Common myeloid progenitor, CD34-positive (primary cell): ENCODE data around the gene ZNF669.

Experiments used
- CTCF ChIA-PET: fragments of 350-600 bp; sonication (Branson Sonifier 250); formaldehyde crosslinking; loops from one replicate; lab custom pipeline; 2021; ENCODE audit warnings: antibody characterized with exemption; lab: Charles Lee
- POLR2A ChIA-PET: fragments of 350-600 bp; sonication (Branson Sonifier 250); formaldehyde crosslinking; loops from one replicate; lab custom pipeline; 2021; ENCODE audit warnings: antibody characterized with exemption; lab: Charles Lee
- DNase-seq, 3 donors: peaks; one replicate each; pipeline versions ENCODE4 v3.0.0 to v3.0.0-alpha.2; 2013
- H3K27ac ChIP-seq, 2 experiments: 1 replicate in 1 of 2; 2 replicates in 1 of 2; pipeline ENCODE4 v1.7.0; 2013; ENCODE audit warnings: inconsistent platforms in 2 of 2, low read length in 2 of 2, mild to moderate bottlenecking in 2 of 2, low read depth in 1 of 2, moderate library complexity in 1 of 2; ENCODE audit not compliant: severe bottlenecking in 2 of 2, insufficient read depth in 1 of 2, poor library complexity in 1 of 2
- H3K27me3 ChIP-seq, 5 experiments: replicated peaks in 2 of 5; 1 replicate in 3 of 5; 2 replicates in 2 of 5; pipeline versions ENCODE4 v1.6.1 to v1.7.0; 2013; ENCODE audit warnings: low read length in 4 of 5, mild to moderate bottlenecking in 2 of 5, moderate library complexity in 2 of 5, inconsistent platforms in 1 of 5; ENCODE audit not compliant: insufficient read depth in 5 of 5, control insufficient read depth in 4 of 5
- H3K36me3 ChIP-seq, 4 experiments: 1 replicate in 2 of 4; 2 replicates in 2 of 4; pipeline versions ENCODE4 v1.6.1 to v1.7.0; 2013; ENCODE audit warnings: low read length in 3 of 4, control low read depth in 1 of 4, mild to moderate bottlenecking in 1 of 4; ENCODE audit not compliant: control insufficient read depth in 4 of 4, insufficient read depth in 4 of 4
- H3K4me1 ChIP-seq, 4 experiments: 1 replicate in 3 of 4; 2 replicates in 1 of 4; pipeline versions ENCODE4 v1.6.1 to v1.7.1; 2013; ENCODE audit warnings: low read length in 3 of 4, mild to moderate bottlenecking in 3 of 4, control low read depth in 1 of 4, inconsistent platforms in 1 of 4, moderate library complexity in 1 of 4; ENCODE audit not compliant: control insufficient read depth in 4 of 4, insufficient read depth in 4 of 4; ENCODE audit errors: control extremely low read depth in 1 of 4
- H3K4me3 ChIP-seq, 7 experiments: 1 replicate in 4 of 7; 2 replicates in 3 of 7; pipeline versions ENCODE4 v1.5.1 to v1.7.0; 2013; ENCODE audit warnings: mild to moderate bottlenecking in 7 of 7, low read length in 6 of 7, moderate library complexity in 6 of 7, inconsistent platforms in 2 of 7, low read depth in 2 of 7, control low read depth in 1 of 7; ENCODE audit not compliant: insufficient read depth in 4 of 7, control insufficient read depth in 1 of 7; ENCODE audit errors: extremely low read depth in 1 of 7
- H3K9me3 ChIP-seq, 5 experiments: 1 replicate in 4 of 5; 2 replicates in 1 of 5; pipeline versions ENCODE4 v1.6.1 to v1.7.1; 2013; ENCODE audit warnings: low read length in 4 of 5, mild to moderate bottlenecking in 2 of 5, inconsistent platforms in 1 of 5, low read depth in 1 of 5, moderate library complexity in 1 of 5; ENCODE audit not compliant: control insufficient read depth in 4 of 5, insufficient read depth in 2 of 5; ENCODE audit errors: control extremely low read depth in 1 of 5
- WGBS: methylation state at CpG from one replicate; pipeline ENCODE4 v1.1.5; 2013; ENCODE audit not compliant: insufficient coverage; 5-methylcytosine and 5-hydroxymethylcytosine counted together

The ZNF669 gene

DNA sequence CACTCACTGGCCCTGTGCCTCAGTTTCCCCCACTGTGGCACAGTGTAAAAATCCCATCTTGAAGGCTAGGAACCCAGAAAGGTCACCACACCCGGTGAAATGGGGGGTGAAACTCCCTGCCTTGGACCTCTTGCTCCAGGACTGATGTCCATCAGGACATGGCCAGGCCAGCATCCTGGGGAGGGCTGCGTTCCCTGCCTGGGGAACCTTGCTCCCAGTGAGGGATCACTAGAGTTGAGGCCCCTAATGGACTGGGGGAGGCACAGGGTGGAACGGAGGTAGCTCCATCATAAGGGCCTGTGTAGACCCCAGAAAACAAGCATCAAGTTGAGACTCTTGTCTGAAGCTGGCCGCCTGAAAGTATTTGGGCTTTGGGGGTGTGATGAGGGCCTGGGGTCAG is 15.2 kb downstream of the ZNF669 start:
- ChIA-PET CTCF (interaction anchor here (0.6 to 1.8 kb wide), 2 partner anchors 10 to 122 kb away, joined by 3 to 6 read pairs; partner anchors contain the start of gene ZNF670), POLR2A (no interaction called here)
- 93% methylated on average over 4 of the region's 4 CpGs for WGBS
- no peaks in the 10 kb centered on the region for H3K36me3 ChIP-seq
- H3K9me3 ChIP-seq, result peaks cover 0 to 1% (median under 1%) of the 10 kb centered on the region in 5 experiments
- no peak overlapping the region for H3K4me3 ChIP-seq
- no peak overlapping the region for H3K27ac ChIP-seq
- H3K27me3 ChIP-seq, result no peaks in the 10 kb centered on the region
- no peaks in the 10 kb centered on the region for H3K4me1 ChIP-seq
- DNase-seq, result no peak

DNA sequence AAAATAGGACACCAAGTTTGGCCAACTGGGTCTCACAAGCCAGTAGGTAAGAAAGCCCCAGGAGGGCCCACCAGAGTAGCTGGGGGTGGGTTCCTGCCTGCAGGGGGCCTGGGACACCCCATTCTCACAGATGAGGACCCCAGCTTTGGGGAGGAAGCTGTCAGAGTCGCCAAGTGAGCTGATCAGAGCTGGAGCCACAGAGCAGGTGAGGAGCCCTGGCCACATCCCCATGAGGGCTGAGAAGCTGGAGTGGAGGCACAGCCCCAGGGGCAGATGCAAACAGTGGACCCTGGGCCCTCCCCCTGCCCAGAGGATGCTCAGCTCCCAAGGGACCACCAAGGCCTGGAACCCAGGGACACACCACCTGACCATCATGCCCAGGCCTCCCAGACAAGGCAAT is 16.9 kb downstream of the ZNF669 start:
- no peak overlapping the region for H3K27ac ChIP-seq
- ChIA-PET POLR2A (no interaction called here), CTCF (interaction anchor here (1.8 kb wide), 1 partner anchor 8 kb away, joined by 6 read pairs; the partner anchor contains the start of gene ZNF670)

DNA sequence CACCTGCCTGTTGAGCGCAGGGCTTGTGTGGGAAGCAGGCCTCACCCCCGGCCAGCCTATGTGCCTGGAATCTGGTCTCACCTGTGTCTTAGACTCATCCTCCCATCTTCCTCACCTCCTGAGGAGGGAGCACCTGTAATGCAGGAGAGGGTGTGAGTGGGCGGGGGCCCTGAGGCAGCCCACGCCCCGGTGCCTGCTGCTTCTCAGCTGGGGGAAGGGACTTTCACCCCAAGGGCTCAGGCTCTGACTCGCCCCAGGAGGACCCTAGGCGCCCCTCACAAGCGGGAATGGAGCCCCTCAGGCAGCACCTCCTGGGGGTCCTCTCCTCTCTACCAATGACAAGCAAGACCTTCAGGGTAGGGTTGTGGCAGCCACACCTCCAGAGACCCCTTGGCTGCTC is 18.8 kb downstream of the ZNF669 start:
- Histone ChIP-seq H3K4me1 (no peaks in the 10 kb centered on the region), H3K4me3 (no peak overlapping the region), H3K36me3 (no peaks in the 10 kb centered on the region), H3K27me3 (no peaks in the 10 kb centered on the region), H3K9me3 (no peaks in the 10 kb centered on the region), H3K27ac (no peak overlapping the region)
- CTCF ChIA-PET, result no interaction called here
- POLR2A ChIA-PET, result no interaction called here
- DNase-seq, result no peak
- 98% methylated on average over 7 of the region's 8 CpGs for WGBS

More for the DNA sequence above, 16.9 kb downstream of the ZNF669 start:
- Histone ChIP-seq H3K4me3 (no peak overlapping the region), H3K36me3 (no peaks in the 10 kb centered on the region), H3K27me3 (no peaks in the 10 kb centered on the region), H3K9me3 (no peaks in the 10 kb centered on the region), H3K4me1 (no peaks in the 10 kb centered on the region)
- 95% methylated on average over 1 of the region's 1 CpG for WGBS
- no peak for DNase-seq

DNA sequence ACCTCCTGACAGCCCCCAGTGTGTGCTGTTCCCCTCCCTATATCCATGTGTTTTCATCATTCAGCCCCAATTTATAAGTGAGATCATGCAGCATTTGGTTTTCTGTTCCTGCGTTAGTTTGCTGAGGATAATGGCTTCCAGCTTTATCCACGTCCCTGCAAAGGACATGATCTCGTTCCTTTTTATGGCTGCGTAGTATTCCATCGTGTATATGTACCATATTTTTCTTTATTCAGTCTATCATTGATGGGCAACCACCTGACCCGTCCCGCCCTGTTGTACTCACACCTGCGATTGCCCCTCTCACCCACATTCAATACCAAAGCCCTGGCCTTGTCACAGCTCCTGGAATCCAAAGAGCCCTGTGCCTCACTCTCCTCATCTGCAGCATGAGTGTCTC is 19.4 kb downstream of the ZNF669 start:
- ChIA-PET CTCF (interaction anchor here (0.7 kb wide), 1 partner anchor 16 kb away, joined by 3 read pairs; no protein-coding TSS in a partner anchor), POLR2A (no interaction called here)
- Histone ChIP-seq H3K36me3 (no peaks in the 10 kb centered on the region), H3K4me3 (no peak overlapping the region), H3K27ac (no peak overlapping the region), H3K27me3 (no peaks in the 10 kb centered on the region), H3K4me1 (no peaks in the 10 kb centered on the region), H3K9me3 (no peaks in the 10 kb centered on the region)
- 100% methylated on average over 5 of the region's 8 CpGs for WGBS
- DNase-seq, result no peak

DNA sequence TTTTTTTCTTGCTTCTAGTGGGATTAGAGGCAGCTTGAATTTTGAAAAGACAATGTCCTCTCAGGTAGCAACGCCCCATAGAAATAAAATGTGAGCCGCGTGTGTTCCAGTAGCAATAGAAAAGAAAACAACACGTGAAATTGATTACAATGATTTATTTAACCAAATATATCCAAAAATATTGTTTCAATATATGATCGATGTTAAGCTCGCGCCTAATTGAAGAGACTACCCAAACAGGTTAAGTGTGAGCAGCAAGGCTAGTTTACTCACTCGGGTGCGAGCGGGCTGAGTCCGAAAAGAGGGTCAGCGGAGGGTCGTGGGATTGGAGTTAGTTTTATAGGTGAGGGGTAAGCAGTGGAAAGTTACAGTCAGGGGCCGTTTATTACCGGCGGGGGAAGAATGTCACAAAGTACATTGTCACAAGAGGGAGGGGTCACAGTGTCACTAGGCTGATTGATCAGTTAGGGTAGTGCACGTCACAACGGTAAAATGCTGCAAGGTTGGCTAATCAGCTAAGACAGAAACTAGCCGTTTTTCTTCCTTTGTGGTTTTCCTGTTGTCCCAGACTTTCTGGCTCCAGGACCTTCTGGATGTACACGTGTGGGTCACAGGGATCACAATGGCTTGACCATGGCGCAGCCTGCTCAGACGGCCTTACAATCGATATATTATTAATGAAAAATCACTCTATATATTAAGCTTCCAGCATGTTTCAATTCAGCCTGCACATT is 24.8 kb downstream of the ZNF669 start:
- DNase-seq, result peak; percentile 16 to 84 (median 66)
- Histone ChIP-seq H3K27me3 (no peaks in the 10 kb centered on the region), H3K4me3 (peak overlapping the region in 6 of 7 experiments; percentile 90 to 99 (median 96)), H3K27ac (peak overlapping the region in 1 of 2 experiments; percentile 22), H3K36me3 (peaks cover 0 to 7% (median 3%) of the 10 kb centered on the region in 4 experiments), H3K9me3 (peaks cover 0 to 12% (median 8%) of the 10 kb centered on the region in 5 experiments), H3K4me1 (peaks cover 4 to 22% (median 14%) of the 10 kb centered on the region in 4 experiments)
- ChIA-PET POLR2A (no interaction called here), CTCF (interaction anchor here (0.8 to 2.1 kb wide), 6 partner anchors 9 to 195 kb away, joined by 3 to 15 read pairs (median 4); no protein-coding TSS in a partner anchor)
- WGBS, result 32% methylated on average over 16 of the region's 23 CpGs

DNA sequence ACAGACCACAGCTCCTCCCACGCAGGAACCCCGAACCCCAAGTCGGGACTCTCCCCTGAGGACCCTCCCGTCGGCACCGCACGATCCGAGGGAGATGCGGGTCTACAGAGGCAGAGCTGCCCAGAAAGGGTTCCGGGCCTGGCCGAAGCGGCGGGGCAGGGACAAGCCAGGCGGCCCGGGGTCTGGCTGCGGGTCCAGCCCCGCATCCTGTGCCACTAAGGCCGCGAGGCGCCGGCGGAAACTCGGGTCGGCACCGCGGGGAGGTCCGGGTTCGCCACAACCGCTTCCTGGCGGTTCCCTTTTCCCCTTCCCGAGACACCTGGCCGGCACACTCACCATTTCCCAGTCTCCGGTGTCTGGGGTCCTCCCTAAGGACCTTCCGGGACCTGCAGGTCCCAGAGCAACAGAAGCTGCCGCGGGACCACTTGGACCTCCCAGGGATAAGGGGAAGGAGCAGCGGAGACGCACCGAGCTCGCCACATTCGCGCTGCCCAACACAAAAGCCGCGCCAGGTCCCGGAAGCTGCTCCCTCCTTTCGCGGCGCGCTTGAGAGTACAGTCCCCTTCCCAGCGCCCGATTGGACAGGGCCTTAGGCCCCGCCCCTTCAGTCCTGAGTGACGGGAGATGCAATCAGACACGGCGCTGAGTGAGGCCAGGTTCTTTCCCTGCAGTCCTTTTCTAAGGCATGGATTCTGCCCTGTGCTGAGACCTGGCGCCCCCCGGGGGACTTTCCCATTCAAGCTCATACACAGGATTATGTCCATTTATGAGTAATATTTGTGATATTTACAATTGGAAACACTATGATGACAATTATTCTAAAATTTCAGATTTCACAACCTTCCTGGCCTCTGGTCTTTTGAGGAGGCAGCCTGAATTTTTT is 25.7 kb downstream of the ZNF669 start, which contains the start of gene ZNF670:
ZNF670 (minus strand) TSS at position 554 of the 883 bp plus-strand sequence; CDS start at position 339, 215 bp downstream.
- ChIA-PET CTCF (interaction anchor here (1.0 to 2.1 kb wide), 5 partner anchors 10 to 196 kb away, joined by 3 to 15 read pairs (median 4); no protein-coding TSS in a partner anchor), POLR2A (interaction anchor here (0.9 kb wide), 1 partner anchor 90 kb away, joined by 3 read pairs; no protein-coding TSS in a partner anchor)
- Histone ChIP-seq H3K27me3 (no peaks in the 10 kb centered on the region), H3K4me1 (peaks cover 4 to 22% (median 14%) of the 10 kb centered on the region in 4 experiments), H3K36me3 (peaks cover 0 to 13% (median 7%) of the 10 kb centered on the region in 4 experiments), H3K4me3 (peak within 1 kb of the TSS; percentile 65 to 99 (median 95)), H3K9me3 (peaks cover 0 to 20% (median 14%) of the 10 kb centered on the region in 5 experiments), H3K27ac (peak within 1 kb of the TSS; percentile 64 to 85)
- DNase-seq, result peak; percentile 93 to 96 (median 96)
- 0% methylated on average over 52 of the region's 57 CpGs for WGBS
